WTC11 (cell line): ENCODE measurements around the gene ZNF628.

Experiments
- ATF1 ChIP-seq: sonication (generic); formaldehyde crosslinking; IDR thresholded peaks from 2 replicates; pipeline ENCODE4 v1.8.1; 2023; ENCODE audit warnings: mild to moderate bottlenecking, moderate library complexity, missing genetic modification reagents
- CREB1 ChIP-seq: sonication (generic); formaldehyde crosslinking; IDR thresholded peaks from 2 replicates; pipeline ENCODE4 v1.8.0; 2023; ENCODE audit warnings: mild to moderate bottlenecking, missing genetic modification reagents
- CTCF ChIP-seq: fragments of 200-600 bp; IDR thresholded peaks from 2 replicates; pipeline ENCODE4 v1.8.0; 2022; ENCODE audit warnings: antibody characterized with exemption
- ELF4 ChIP-seq: sonication (generic); formaldehyde crosslinking; IDR thresholded peaks from 2 replicates; pipeline ENCODE4 v1.8.1; 2022; ENCODE audit warnings: low read depth, mild to moderate bottlenecking, moderate library complexity, missing genetic modification reagents
- FOXP1 ChIP-seq: sonication (generic); formaldehyde crosslinking; IDR thresholded peaks from 2 replicates; pipeline ENCODE4 v1.8.0; 2022; ENCODE audit warnings: missing genetic modification reagents, mild to moderate bottlenecking, moderate library complexity, borderline replicate concordance
- JUN ChIP-seq: sonication (generic); formaldehyde crosslinking; IDR thresholded peaks from 2 replicates; pipeline ENCODE4 v1.8.0; 2023; ENCODE audit warnings: mild to moderate bottlenecking, missing genetic modification reagents
- TEAD1 ChIP-seq: sonication (generic); formaldehyde crosslinking; IDR thresholded peaks from 2 replicates; pipeline ENCODE4 v1.8.0; 2022; ENCODE audit warnings: mild to moderate bottlenecking, missing genetic modification reagents
- ZNF121 ChIP-seq: sonication (generic); formaldehyde crosslinking; IDR thresholded peaks from 2 replicates; pipeline ENCODE4 v1.8.0; 2023; ENCODE audit warnings: missing genetic modification reagents
- ZNF425 ChIP-seq: fragments of 250-450 bp; sonication (Bioruptor Pico); conservative IDR thresholded peaks from 2 replicates; pipeline ENCODE4 v1.9.0; 2021; ENCODE audit warnings: mild to moderate bottlenecking
- TF ChIP-seq, protein P1 (sequence below): sonication (generic); formaldehyde crosslinking; IDR thresholded peaks from 2 replicates; pipeline ENCODE4 v1.8.1; 2023; ENCODE audit warnings: mild to moderate bottlenecking, moderate library complexity, missing genetic modification reagents
- TF ChIP-seq, protein P2 (sequence below): sonication (generic); formaldehyde crosslinking; IDR thresholded peaks from 2 replicates; pipeline ENCODE4 v1.8.1; 2023; ENCODE audit warnings: mild to moderate bottlenecking, missing genetic modification reagents, moderate library complexity
- TF ChIP-seq, protein P3 (sequence below): sonication (generic); formaldehyde crosslinking; IDR thresholded peaks from 2 replicates; pipeline ENCODE4 v1.8.0; 2022; ENCODE audit warnings: mild to moderate bottlenecking, missing genetic modification reagents

DNA sequence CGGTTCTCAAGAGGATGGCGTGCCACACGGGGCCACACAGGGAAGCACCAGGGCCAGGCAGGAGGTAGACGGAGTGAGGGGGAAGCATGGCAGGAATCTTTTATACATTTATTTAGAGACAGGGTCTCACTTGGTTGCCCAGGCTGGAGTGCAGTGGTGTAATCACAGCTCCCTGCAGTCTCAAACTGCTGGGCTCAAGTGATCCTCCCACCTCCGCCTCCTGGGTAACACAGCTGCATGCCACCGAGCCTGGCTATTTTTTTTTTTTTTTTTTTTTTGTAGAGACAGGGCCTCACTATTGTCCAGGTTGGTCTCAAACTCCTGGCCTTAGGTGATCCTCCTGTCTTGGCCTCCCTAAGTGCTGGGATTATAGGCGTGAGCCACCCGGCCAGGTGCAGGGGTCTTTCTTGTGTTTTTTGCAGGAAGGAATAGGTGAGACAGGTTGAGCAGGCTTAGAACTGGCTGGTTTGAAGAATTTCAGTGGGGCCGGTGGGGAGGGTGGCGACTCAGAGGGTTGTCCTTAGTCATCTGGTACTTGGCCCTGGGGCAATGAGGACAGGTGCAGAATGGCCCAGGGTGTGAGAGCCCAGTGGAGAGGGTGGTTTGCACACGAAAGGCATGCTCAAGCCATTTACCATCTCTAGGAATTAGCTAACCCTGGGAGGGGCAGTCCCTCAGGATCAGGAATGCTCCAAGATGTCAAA is 19.4 kb downstream of the ZNF628 start:
- no peak for TF ChIP-seq CTCF
- TF ChIP-seq, protein P1, sequence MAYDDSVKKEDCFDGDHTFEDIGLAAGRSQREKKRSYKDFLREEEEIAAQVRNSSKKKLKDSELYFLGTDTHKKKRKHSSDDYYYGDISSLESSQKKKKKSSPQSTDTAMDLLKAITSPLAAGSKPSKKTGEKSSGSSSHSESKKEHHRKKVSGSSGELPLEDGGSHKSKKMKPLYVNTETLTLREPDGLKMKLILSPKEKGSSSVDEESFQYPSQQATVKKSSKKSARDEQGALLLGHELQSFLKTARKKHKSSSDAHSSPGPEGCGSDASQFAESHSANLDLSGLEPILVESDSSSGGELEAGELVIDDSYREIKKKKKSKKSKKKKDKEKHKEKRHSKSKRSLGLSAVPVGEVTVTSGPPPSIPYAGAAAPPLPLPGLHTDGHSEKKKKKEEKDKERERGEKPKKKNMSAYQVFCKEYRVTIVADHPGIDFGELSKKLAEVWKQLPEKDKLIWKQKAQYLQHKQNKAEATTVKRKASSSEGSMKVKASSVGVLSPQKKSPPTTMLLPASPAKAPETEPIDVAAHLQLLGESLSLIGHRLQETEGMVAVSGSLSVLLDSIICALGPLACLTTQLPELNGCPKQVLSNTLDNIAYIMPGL (CRISPR knock-in tag): no peak
- TF ChIP-seq TEAD1 (CRISPR knock-in tag): no peak
- TF ChIP-seq, protein P2, sequence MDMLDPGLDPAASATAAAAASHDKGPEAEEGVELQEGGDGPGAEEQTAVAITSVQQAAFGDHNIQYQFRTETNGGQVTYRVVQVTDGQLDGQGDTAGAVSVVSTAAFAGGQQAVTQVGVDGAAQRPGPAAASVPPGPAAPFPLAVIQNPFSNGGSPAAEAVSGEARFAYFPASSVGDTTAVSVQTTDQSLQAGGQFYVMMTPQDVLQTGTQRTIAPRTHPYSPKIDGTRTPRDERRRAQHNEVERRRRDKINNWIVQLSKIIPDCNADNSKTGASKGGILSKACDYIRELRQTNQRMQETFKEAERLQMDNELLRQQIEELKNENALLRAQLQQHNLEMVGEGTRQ (CRISPR knock-in tag): no peak
- TF ChIP-seq ELF4 (CRISPR knock-in tag): no peak
- TF ChIP-seq JUN (CRISPR knock-in tag): no peak
- TF ChIP-seq, protein P3, sequence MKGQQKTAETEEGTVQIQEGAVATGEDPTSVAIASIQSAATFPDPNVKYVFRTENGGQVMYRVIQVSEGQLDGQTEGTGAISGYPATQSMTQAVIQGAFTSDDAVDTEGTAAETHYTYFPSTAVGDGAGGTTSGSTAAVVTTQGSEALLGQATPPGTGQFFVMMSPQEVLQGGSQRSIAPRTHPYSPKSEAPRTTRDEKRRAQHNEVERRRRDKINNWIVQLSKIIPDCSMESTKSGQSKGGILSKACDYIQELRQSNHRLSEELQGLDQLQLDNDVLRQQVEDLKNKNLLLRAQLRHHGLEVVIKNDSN (CRISPR knock-in tag): no peak
- no peak for TF ChIP-seq ZNF121 (CRISPR knock-in tag)
- TF ChIP-seq ZNF425 (CRISPR knock-in tag): no peak
- TF ChIP-seq ATF1: no peak
- no peak for TF ChIP-seq CREB1 (CRISPR knock-in tag)
- no peak for TF ChIP-seq FOXP1 (CRISPR knock-in tag)
